MG63 (cell line): ENCODE measurements around the gene ZFHX3. TPM values are rescaled to one million over a fixed set of nuclear protein-coding genes. Genes with fewer than 3 reads are reported as not detected.

ENCODE experiments used
- DNase-seq: peaks from one replicate; pipeline ENCODE4 v3.0.0-alpha.2; 2020
- H3K27me3 ChIP-seq: fragments of 250-450 bp; sonication (Bioruptor Pico); 2 replicates; pipeline ENCODE4 v1.5.1; 2020; ENCODE audit warnings: mild to moderate bottlenecking, moderate library complexity
- H3K36me3 ChIP-seq: fragments of 250-450 bp; sonication (Bioruptor Pico); 2 replicates; pipeline ENCODE4 v1.5.1; 2020; ENCODE audit warnings: mild to moderate bottlenecking, moderate library complexity
- H3K4me3 ChIP-seq: fragments of 250-450 bp; sonication (Bioruptor Pico); 2 replicates; pipeline ENCODE4 v1.5.1; 2020; ENCODE audit warnings: mild to moderate bottlenecking, moderate library complexity
- H3K9me3 ChIP-seq: fragments of 250-450 bp; sonication (Bioruptor Pico); 2 replicates; pipeline ENCODE4 v1.5.1; 2020; ENCODE audit warnings: mild to moderate bottlenecking, moderate library complexity
- total RNA-seq: library from RNA; depleted of rRNA; stranded (reverse); fragments of >200 nt; shearing (Covaris generic); gene quantifications from 2 replicates; pipeline ENCODE4 v1.2.3, GENCODE V29; 2014; ENCODE audit warnings: low replicate concordance

The ZFHX3 gene
- total RNA-seq, 1 experiment from 2014 or later: 0.89 TPM

- no peaks in the 10 kb centered on the region for H3K27me3 ChIP-seq
- H3K4me3 ChIP-seq: no peak overlapping the region
- no peak for DNase-seq
- no peaks in the 10 kb centered on the region for H3K9me3 ChIP-seq
- no peaks in the 10 kb centered on the region for H3K36me3 ChIP-seq
Measured at GRCh38 chr16:72985148-72985941, 62.6 kb downstream of the ZFHX3 start.

DNA sequence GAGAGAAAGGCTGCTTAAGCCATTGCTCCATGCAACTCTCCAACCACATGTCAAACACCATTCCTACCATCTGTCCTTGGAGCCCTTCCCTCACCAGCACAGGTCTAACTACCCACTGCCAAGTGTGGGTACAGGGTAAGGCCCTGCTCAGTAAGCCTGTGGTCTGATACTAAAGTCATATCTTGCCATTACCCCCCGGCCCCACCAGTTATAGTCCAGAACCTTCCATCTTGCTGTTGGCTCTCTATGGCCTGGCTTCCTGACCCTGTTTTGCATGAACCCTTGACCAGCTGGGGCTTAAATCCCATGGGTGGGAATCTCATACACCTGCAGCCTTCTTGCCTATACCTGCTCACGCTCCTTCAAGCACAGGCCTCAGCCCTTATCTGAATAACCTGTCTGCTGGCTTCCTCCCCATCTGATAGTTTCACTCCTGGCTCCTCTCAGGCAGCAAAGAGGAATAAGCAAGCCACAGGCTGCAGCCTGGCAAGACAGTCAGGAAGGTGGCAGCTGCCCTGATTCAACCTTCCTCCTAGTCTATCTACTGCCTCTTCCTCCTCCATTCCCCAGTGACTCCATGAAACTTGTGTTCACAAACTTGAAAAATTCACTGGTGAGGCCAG is 64.1 kb downstream of the ZFHX3 start:
- H3K36me3 ChIP-seq: no peaks in the 10 kb centered on the region
- H3K27me3 ChIP-seq: no peaks in the 10 kb centered on the region
- no peak overlapping the region for H3K4me3 ChIP-seq
- no peak for DNase-seq
- no peaks in the 10 kb centered on the region for H3K9me3 ChIP-seq

DNA sequence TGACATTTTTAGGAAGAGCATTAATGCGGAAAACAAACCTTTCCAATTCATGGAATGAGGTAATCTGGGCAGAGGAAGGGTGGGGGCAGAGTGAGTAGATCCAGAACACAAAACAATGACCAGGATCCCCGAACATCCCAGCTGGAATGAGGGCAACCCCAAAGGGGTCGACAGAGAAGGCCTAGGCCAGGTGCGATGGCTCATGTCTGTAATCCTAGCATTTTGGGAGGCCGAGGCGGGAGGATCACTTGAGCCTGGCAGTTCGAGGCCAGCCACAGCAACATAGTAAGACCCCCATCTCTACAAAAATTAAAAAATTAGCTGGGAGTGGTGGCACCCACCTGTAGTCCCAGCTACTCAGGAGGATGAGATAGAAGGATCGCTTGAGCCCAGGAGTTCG is 64.7 kb downstream of the ZFHX3 start:
- Histone ChIP-seq H3K9me3 (no peaks in the 10 kb centered on the region), H3K27me3 (no peaks in the 10 kb centered on the region), H3K4me3 (no peak overlapping the region), H3K36me3 (no peaks in the 10 kb centered on the region)
- no peak for DNase-seq

DNA sequence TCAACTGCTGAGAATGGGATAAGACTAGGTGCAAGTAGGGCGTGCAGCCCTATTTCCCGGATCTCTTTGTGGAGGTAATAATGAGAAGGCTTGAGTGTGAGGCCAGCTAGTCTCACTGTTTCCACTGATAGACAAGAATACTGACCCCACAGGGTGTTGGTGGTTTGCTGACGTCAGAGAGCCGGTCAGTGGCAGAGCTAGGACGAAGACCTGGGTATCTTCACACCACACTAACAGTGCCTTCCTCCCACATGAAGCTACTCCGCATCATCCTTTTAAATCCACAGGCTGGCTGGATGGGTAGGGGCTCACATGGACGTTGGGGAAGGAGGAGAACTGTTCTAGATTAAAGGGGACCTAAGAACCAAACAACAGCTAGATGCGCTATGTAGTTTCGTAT is 68.0 kb downstream of the ZFHX3 start:
- H3K36me3 ChIP-seq: no peaks in the 10 kb centered on the region
- H3K4me3 ChIP-seq: no peak overlapping the region
- no peaks in the 10 kb centered on the region for H3K27me3 ChIP-seq
- DNase-seq: no peak
- no peaks in the 10 kb centered on the region for H3K9me3 ChIP-seq

- H3K9me3 ChIP-seq: no peaks in the 10 kb centered on the region
- H3K4me3 ChIP-seq: no peak overlapping the region
- H3K27me3 ChIP-seq: no peaks in the 10 kb centered on the region
- H3K36me3 ChIP-seq: no peaks in the 10 kb centered on the region
- no peak for DNase-seq
Measured at GRCh38 chr16:72978212-72978611, 69.7 kb downstream of the ZFHX3 start.

DNA sequence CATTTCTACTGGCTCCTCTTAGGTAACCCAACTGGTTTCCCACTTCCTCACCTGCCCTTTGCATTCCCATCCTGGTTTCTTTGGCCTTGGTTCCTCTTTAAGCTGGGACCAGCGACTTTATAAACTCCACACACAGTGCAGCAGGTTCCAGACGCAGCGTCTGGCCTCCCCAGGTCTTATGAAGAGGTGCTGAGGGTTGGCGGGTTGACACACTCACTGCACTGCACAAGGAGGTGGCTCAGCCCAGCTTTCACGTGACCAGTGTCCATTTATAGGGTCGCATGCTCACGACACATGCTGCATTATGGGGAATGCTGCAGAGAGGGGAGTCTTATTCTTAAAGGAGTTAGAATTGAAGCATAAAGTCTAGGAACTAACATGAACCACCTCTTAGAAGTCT is 70.8 kb downstream of the ZFHX3 start:
- Histone ChIP-seq H3K9me3 (no peaks in the 10 kb centered on the region), H3K4me3 (no peak overlapping the region), H3K36me3 (no peaks in the 10 kb centered on the region), H3K27me3 (no peaks in the 10 kb centered on the region)
- no peak for DNase-seq

GRCh38 chr16:72976438-72977064 is 71.4 kb downstream of the ZFHX3 start:
- no peaks in the 10 kb centered on the region for H3K36me3 ChIP-seq
- H3K9me3 ChIP-seq: no peaks in the 10 kb centered on the region
- no peak for DNase-seq
- H3K4me3 ChIP-seq: no peak overlapping the region
- H3K27me3 ChIP-seq: no peaks in the 10 kb centered on the region

DNA sequence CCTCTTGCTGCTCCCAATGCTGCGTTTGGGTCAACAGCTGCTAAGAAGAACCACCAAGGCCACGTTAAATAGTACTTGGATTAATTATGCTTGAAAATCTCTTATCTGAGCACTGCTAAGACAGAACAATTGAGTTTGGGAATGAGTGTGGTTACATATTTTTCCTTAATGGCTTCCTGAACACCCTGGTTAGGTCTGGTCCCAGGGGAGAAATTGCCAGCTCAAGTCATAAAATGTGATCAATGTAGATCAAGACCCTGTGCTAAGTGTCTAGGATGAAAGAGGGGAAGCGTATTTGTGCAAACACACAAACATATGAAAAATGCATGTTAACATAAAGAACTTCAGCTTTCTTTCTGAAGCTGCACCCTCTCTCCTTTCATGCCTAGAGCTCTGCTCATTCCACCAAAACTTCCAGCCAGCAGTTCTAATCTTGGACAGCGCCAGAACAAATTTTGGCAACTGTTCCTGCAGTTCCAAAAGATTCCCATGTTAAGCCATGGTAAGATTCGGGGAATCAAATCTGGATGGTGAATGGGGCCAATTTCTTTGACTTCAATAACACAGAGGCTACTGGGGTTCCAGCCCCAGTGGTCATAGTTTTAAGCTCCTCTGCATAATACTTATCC is 72.0 kb downstream of the ZFHX3 start:
- Histone ChIP-seq H3K9me3 (no peaks in the 10 kb centered on the region), H3K27me3 (no peaks in the 10 kb centered on the region), H3K4me3 (no peak overlapping the region), H3K36me3 (no peaks in the 10 kb centered on the region)
- no peak for DNase-seq

- no peak overlapping the region for H3K4me3 ChIP-seq
- H3K27me3 ChIP-seq: no peaks in the 10 kb centered on the region
- H3K36me3 ChIP-seq: no peaks in the 10 kb centered on the region
- no peaks in the 10 kb centered on the region for H3K9me3 ChIP-seq
- DNase-seq: no peak
Measured at GRCh38 chr16:72974142-72974769, 73.7 kb downstream of the ZFHX3 start.

- Histone ChIP-seq H3K9me3 (no peaks in the 10 kb centered on the region), H3K4me3 (no peak overlapping the region), H3K36me3 (no peaks in the 10 kb centered on the region), H3K27me3 (no peaks in the 10 kb centered on the region)
- no peak for DNase-seq
Measured at GRCh38 chr16:72972878-72973571, 74.9 kb downstream of the ZFHX3 start.

- DNase-seq: no peak
Measured at GRCh38 chr16:72971370-72971769, 76.6 kb downstream of the ZFHX3 start.

GRCh38 chr16:72970656-72971055 is 77.3 kb downstream of the ZFHX3 start:
- Histone ChIP-seq H3K4me3 (no peak overlapping the region), H3K27me3 (no peaks in the 10 kb centered on the region), H3K36me3 (no peaks in the 10 kb centered on the region), H3K9me3 (no peaks in the 10 kb centered on the region)
- no peak for DNase-seq

More at GRCh38 chr16:72971370-72971769, 76.6 kb downstream of the ZFHX3 start:
- no peaks in the 10 kb centered on the region for H3K36me3 ChIP-seq
- H3K27me3 ChIP-seq: no peaks in the 10 kb centered on the region
- no peaks in the 10 kb centered on the region for H3K9me3 ChIP-seq
- H3K4me3 ChIP-seq: no peak overlapping the region

DNA sequence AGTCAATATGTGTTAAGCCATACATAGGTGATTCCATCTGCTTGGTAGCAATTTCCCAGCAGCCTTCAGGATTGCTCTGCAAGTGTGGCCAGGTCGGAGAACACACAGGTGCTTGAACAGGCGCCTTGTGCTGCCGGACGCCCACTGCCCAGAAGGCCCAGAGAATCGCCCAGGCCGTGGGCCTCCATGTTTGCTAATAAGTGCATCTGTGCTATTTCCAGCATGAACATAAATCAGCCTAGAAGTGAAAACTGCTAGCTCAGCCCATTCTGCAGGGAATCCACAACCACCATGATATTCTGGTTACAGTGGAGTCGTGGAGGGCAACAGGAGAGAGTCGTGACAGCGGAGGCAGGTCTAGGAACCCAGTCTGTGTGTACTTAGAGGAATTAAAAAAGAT is 78.1 kb downstream of the ZFHX3 start:
- Histone ChIP-seq H3K4me3 (no peak overlapping the region), H3K27me3 (no peaks in the 10 kb centered on the region), H3K9me3 (no peaks in the 10 kb centered on the region), H3K36me3 (no peaks in the 10 kb centered on the region)
- DNase-seq: no peak

- Histone ChIP-seq H3K36me3 (no peaks in the 10 kb centered on the region), H3K4me3 (no peak overlapping the region), H3K9me3 (no peaks in the 10 kb centered on the region), H3K27me3 (no peaks in the 10 kb centered on the region)
- no peak for DNase-seq
Measured at GRCh38 chr16:72969146-72969545, 78.8 kb downstream of the ZFHX3 start.

- no peaks in the 10 kb centered on the region for H3K36me3 ChIP-seq
- H3K9me3 ChIP-seq: no peaks in the 10 kb centered on the region
- no peak overlapping the region for H3K4me3 ChIP-seq
- H3K27me3 ChIP-seq: no peaks in the 10 kb centered on the region
- DNase-seq: no peak
Measured at GRCh38 chr16:72967941-72968340, 80.0 kb downstream of the ZFHX3 start.

GRCh38 chr16:72963533-72964315 is 84.2 kb downstream of the ZFHX3 start:
- no peaks in the 10 kb centered on the region for H3K9me3 ChIP-seq
- DNase-seq: no peak

More at GRCh38 chr16:72963533-72964315, 84.2 kb downstream of the ZFHX3 start:
- H3K4me3 ChIP-seq: no peak overlapping the region
- no peaks in the 10 kb centered on the region for H3K36me3 ChIP-seq
- no peaks in the 10 kb centered on the region for H3K27me3 ChIP-seq
